Vagina (tissue), 2 donors: ENCODE data around the gene TBC1D22A. TPM values are rescaled to one million over a fixed set of nuclear protein-coding genes. Genes with fewer than 3 reads are reported as not detected.

Source experiments
- DNase-seq, 2 donors: peaks; one replicate each; pipeline ENCODE4 v3.0.0-alpha.2; 2017; ENCODE audit errors: extremely low spot score in 2 of 2
- H3K27ac ChIP-seq: fragments of 200-600 bp; sonication (generic); one replicate; pipeline ENCODE4 v1.5.1; 2019
- H3K27me3 ChIP-seq: fragments of 200-600 bp; sonication (generic); one replicate; pipeline ENCODE4 v1.5.1; 2019
- H3K36me3 ChIP-seq, 2 donors: fragments of 200-600 bp; sonication (generic); one replicate each; pipeline ENCODE4 v1.5.1; 2017 to 2019
- H3K4me1 ChIP-seq: fragments of 200-600 bp; sonication (generic); one replicate; pipeline ENCODE4 v1.5.1; 2019
- H3K4me3 ChIP-seq, 2 donors: fragments of 200-600 bp; sonication (generic); 1 replicate in 1 of 2; 2 replicates in 1 of 2; pipeline ENCODE4 v1.5.1; 2016 to 2019
- H3K9me3 ChIP-seq: fragments of 200-600 bp; sonication (generic); one replicate; pipeline ENCODE4 v1.5.1; 2019
- POLR2A ChIP-seq, 2 donors: fragments of 450-650 bp; IDR thresholded peaks; one replicate each; pipeline ENCODE4 v1.6.1; 2017; ENCODE audit warnings: antibody characterized with exemption in 2 of 2, mild to moderate bottlenecking in 2 of 2, moderate library complexity in 2 of 2
- POLR2AphosphoS5 ChIP-seq, 2 donors: sonication (generic); formaldehyde crosslinking; IDR thresholded peaks; one replicate each; pipeline ENCODE4 v1.9.0; 2017; ENCODE audit warnings: antibody characterized with exemption in 2 of 2, mild to moderate bottlenecking in 2 of 2, low read depth in 1 of 2; ENCODE audit not compliant: insufficient read depth in 1 of 2
- intact Hi-C: fragments of 100-400 bp; cut with DNase I; formaldehyde crosslinking; loops from one replicate; pipeline ENCODE4 v1.15.1; 2023
- total RNA-seq: library from RNA; depleted of rRNA; stranded (reverse); fragments of >200 nt; gene quantifications from one replicate; pipeline ENCODE4 v1.2.3, GENCODE V29; 2016
- TF ChIP-seq, protein P1 (sequence below), 3 experiments: fragments of 450-650 bp in 2 of 3; fragments of 200-600 bp in 1 of 3; sonication (generic) in 1 of 3; IDR thresholded peaks; one replicate each; pipeline ENCODE4 v1.5.1; 2017 to 2019; ENCODE audit warnings: antibody characterized with exemption in 3 of 3, mild to moderate bottlenecking in 2 of 3, moderate library complexity in 2 of 3

TBC1D22A gene
- total RNA-seq, 1 donor from 2014 or later = 38.3 TPM

DNA sequence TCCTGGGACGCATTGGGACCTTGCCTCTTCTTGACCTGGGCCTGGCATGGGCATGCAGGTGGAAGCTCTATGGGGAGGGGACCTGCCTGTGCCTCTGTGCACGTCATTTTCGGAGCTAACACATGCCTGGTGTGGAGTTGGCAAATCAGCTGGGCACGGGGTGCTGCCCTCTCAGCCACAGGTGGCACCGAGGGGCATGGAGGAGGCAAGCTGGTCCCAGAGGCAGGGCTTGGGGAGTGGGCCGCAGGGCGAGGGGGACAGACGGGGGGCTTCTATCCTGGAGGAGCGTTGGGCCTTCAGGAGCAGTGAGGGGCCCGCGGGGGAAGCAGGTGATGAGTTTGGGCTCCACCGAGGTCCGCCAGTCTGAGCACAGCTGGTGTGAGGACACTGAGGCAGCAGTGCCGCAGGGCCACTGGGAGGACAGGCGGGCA, 362.0 kb downstream of the TBC1D22A start:
- Histone ChIP-seq H3K27me3 (no peaks in the 10 kb centered on the region), H3K9me3 (no peaks in the 10 kb centered on the region), H3K27ac (no peak overlapping the region), H3K4me3 (no peak overlapping the region), H3K36me3 (no peaks in the 10 kb centered on the region), H3K4me1 (no peaks in the 10 kb centered on the region)
- intact Hi-C loops = no loop called here
- no peak for DNase-seq
- TF ChIP-seq POLR2AphosphoS5 (IDR thresholded peaks at IDR 0.05; ENCODE audit: insufficient read depth in 1 of 2, low read depth in 1 of 2) = no peak
- TF ChIP-seq, protein P1, sequence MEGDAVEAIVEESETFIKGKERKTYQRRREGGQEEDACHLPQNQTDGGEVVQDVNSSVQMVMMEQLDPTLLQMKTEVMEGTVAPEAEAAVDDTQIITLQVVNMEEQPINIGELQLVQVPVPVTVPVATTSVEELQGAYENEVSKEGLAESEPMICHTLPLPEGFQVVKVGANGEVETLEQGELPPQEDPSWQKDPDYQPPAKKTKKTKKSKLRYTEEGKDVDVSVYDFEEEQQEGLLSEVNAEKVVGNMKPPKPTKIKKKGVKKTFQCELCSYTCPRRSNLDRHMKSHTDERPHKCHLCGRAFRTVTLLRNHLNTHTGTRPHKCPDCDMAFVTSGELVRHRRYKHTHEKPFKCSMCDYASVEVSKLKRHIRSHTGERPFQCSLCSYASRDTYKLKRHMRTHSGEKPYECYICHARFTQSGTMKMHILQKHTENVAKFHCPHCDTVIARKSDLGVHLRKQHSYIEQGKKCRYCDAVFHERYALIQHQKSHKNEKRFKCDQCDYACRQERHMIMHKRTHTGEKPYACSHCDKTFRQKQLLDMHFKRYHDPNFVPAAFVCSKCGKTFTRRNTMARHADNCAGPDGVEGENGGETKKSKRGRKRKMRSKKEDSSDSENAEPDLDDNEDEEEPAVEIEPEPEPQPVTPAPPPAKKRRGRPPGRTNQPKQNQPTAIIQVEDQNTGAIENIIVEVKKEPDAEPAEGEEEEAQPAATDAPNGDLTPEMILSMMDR (IDR thresholded peaks at IDR 0.05) = no peak

DNA sequence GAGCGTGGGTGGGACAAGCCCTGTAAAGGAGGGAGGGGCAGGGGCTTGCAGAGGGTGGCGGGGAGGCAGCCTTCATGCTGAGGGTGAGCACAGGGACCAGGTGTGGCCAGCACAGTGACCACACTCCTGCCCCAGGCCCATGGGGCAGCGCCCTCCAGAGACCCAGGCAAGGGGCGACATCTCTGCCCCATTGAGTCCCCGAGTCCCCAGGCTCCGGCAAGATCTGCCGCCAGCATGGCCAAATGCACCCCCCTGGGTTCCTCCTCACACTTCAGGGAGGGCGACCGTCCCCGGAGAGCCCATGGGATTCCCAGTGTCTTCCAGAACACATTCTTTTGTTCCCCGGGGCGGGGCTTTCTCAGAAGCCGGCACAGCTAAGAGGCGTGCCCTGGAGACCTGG, 362.5 kb downstream of the TBC1D22A start:
- no peaks in the 10 kb centered on the region for H3K9me3 ChIP-seq
- H3K36me3 ChIP-seq = no peaks in the 10 kb centered on the region
- no peaks in the 10 kb centered on the region for H3K4me1 ChIP-seq
- no peak overlapping the region for H3K27ac ChIP-seq
- intact Hi-C loops = no loop called here
- no peak overlapping the region for H3K4me3 ChIP-seq
- no peak for DNase-seq
- no peaks in the 10 kb centered on the region for H3K27me3 ChIP-seq
- TF ChIP-seq POLR2A (IDR thresholded peaks at IDR 0.05) = no peak
- TF ChIP-seq, protein P1 (IDR thresholded peaks at IDR 0.05) = no peak
- no peak for TF ChIP-seq POLR2AphosphoS5 (IDR thresholded peaks at IDR 0.05; ENCODE audit: insufficient read depth in 1 of 2, low read depth in 1 of 2)

- Histone ChIP-seq H3K27ac (no peak overlapping the region), H3K4me1 (no peaks in the 10 kb centered on the region), H3K9me3 (no peaks in the 10 kb centered on the region), H3K36me3 (no peaks in the 10 kb centered on the region), H3K4me3 (no peak overlapping the region), H3K27me3 (no peaks in the 10 kb centered on the region)
- TF ChIP-seq, protein P1 (IDR thresholded peaks at IDR 0.05) = no peak
- no peak for TF ChIP-seq POLR2AphosphoS5 (IDR thresholded peaks at IDR 0.05; ENCODE audit: insufficient read depth in 1 of 2, low read depth in 1 of 2)
- TF ChIP-seq POLR2A (IDR thresholded peaks at IDR 0.05) = no peak
- intact Hi-C loops = no loop called here
- no peak for DNase-seq
Observed at GRCh38 chr22:47125603-47126002, 363.2 kb downstream of the TBC1D22A start.

DNA sequence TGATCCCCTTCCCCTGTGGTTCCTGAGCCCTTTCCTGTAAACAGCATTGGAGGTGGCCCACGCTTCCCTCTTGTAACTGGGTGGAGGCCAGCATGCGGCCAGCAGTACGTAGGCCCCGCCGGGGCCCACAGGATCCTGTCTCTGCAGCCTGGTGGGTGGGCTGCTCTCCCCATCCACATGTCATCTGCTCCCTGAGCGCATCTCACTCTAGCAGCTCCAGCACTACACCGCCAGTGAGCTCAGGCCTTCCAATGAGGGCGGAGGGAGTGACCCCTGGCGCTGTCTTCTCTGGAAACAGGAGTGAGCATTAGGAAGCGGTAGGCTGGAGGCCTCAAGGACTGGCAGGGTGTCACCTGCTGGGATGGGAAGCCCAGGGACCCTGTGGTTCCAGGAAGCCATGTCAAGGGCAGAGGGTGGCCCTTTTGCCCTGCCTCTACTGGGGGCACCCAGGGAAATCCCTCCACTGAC, 363.9 kb downstream of the TBC1D22A start:
- no peak for DNase-seq
- Histone ChIP-seq H3K4me3 (no peak overlapping the region), H3K9me3 (no peaks in the 10 kb centered on the region), H3K27me3 (no peaks in the 10 kb centered on the region), H3K4me1 (no peaks in the 10 kb centered on the region), H3K36me3 (no peaks in the 10 kb centered on the region), H3K27ac (no peak overlapping the region)
- TF ChIP-seq POLR2A (IDR thresholded peaks at IDR 0.05) (no peak), POLR2AphosphoS5 (IDR thresholded peaks at IDR 0.05; ENCODE audit: insufficient read depth in 1 of 2, low read depth in 1 of 2) (no peak)
- TF ChIP-seq, protein P1 (IDR thresholded peaks at IDR 0.05) = no peak
- intact Hi-C loops = no loop called here

DNA sequence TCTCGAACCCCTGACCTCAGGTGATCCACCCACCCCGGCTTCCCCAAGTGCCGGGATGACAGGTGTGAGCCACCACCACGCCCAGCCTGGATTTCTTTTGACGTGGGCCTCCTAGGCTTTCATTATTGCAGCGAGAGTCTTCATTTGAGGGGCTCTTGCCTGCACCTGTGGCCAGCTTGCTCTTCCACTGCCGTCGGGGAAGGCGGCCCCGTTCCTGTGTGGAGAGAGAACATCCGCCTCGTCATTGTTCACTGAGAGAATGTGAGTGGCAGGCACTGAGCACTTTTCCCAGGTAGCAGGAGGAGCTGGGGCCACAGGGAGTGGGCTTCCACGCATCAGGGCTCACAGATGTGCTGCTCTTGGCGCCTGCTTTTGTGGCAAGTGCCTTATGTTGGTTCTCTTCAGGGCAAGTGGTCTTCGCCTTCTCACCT, 365.0 kb downstream of the TBC1D22A start:
- H3K4me1 ChIP-seq = no peaks in the 10 kb centered on the region
- H3K27ac ChIP-seq = no peak overlapping the region
- intact Hi-C loops = no loop called here
- no peaks in the 10 kb centered on the region for H3K9me3 ChIP-seq
- TF ChIP-seq POLR2AphosphoS5 (IDR thresholded peaks at IDR 0.05; ENCODE audit: insufficient read depth in 1 of 2, low read depth in 1 of 2) (no peak), POLR2A (IDR thresholded peaks at IDR 0.05) (no peak)
- TF ChIP-seq, protein P1 (IDR thresholded peaks at IDR 0.05) = no peak
- H3K36me3 ChIP-seq = no peaks in the 10 kb centered on the region
- no peaks in the 10 kb centered on the region for H3K27me3 ChIP-seq
- H3K4me3 ChIP-seq = no peak overlapping the region
- no peak for DNase-seq
